Measurements from ENCODE around the gene NOS3.

Gene NOS3

DNA sequence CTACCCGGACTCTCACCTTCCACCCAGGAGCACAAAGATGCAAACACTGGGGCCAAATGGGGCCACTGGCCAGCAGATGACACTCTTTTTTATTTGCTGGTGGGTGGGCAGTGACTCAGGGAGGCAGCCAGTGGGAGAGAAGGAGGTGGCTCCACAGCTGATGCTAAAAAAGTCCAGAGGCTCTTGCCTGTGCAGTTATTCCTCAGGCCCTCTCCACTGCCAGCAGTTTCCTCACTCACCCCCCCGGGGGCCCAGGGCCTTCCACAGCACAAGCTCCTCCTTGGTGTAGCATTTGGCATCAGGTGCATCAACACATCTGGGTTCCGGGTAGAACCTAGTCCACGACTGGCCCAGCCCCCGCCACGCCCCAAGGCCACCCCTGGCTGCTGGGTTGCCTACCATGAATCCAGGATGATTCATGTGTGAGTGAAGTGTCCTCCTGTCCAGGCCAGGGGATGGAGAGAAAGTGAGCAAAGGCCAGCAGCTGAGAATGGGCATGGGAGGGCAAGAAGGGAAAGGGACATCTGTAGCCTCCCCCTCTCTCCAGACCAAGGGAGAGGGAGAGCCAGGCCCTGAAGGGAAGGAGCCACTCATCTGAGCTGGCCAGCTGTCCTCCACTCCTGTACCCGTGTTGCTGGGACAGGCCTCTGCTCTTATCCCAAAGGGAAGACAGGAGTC lies 11.0 kb upstream of the NOS3 start:
- DNase-seq (ENCODE audit: low spot score) = no peak

DNA sequence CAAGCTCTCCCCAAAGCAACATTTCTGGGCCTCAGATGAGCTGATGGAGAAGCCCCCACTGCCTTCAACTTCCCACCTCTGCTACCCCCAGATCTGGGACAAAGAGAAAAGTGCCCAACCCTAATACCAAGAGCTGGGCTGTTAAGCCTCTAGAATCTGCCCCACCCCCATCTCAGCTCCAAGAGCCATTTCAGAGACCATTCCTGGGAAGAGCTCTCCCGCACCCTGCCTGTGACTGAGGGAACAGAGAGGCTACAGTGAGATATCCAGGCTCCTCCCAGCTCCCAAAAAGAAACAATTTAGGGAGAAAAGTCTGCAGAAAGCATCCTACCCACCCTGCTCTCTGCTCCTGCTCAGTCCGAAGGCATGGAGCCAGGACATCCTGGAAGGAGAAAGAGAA lies 10.2 kb upstream of the NOS3 start:
- DNase-seq (ENCODE audit: low spot score) = no peak

DNA sequence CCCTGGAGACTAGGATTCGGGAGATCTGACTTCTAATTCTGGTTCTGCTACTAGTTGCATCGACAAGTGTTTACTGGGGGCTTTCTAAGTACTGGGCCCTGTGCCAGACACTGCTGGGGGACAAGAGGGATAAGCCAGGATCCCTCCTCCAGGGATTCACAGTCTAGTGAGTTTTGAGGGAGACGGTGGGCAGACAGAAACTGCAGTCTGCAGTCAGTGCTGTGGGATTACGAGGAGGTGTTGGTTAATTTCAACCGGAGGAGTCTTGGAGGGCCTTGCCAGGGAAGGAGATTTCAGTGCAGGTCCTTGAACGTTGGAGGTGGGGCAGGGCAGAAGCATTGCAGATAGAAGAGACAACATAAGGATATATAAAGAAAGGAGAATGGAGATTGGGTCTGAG lies 9.2 kb upstream of the NOS3 start:
- DNase-seq (ENCODE audit: low spot score) = peak; percentile 68

DNA sequence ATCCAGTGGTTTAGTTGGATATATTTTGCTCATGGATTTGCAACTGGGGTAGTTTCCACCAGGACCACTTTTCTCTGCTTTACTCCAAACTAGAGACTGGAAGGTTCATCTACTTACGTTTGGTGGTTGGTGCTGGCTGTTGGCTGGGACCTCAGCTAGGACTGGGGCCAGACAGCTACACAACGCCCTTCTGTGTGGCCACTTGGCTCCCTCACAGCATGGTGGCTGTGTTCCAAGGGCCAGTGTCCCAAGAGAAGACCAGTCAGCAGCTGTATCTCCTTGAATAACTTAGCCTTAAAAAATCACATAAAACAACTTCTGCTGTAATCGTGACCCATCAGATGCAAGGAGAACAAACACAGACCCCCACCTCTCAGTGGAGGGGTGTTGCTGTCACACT lies 8.5 kb upstream of the NOS3 start:
- DNase-seq (ENCODE audit: low spot score) = no peak

DNA sequence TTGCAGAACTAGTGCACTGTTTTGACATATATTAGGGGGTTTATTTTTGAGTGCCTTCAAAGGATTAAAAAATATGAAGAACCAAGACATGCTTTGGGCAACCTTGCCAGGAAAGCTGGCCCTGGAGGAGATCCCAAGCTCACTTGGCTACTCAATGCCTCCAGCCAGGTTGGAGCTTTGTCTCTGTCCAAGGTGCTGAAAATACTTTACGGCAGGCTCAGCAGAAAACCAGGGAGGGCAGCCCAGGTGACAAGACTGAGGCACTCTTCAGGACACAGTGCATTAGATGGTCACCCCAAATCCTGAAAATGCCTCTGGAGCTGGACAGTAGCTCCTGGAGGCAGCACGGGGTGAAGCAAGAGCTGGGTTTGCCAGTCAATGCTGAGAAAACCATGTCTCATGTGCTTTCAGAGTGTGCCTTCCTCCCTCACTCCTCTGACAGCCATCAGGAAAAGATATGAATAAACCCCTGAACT lies 6.9 kb upstream of the NOS3 start:
- no peak for DNase-seq (ENCODE audit: low spot score)

DNA sequence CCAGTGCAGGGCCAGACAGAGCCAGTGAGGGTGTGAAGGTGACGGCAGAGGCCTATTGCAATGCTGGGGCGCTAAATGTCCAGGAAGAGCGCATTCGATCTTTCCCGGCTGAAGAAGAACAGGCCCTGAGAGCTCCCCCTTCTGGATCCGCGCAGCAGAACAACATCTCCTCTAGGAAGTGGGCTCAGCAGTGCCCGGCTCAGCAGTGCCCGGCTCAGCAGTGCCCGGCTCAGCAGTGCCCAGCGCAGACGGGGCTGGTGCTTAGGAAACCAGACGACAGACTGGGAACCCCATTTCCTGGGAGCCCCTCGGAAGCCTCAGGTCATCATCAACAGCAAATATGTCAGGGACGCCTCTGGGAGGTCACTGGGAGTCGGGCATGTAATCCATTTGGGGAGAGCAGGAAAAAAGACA lies 4.7 kb upstream of the NOS3 start:
- peak; percentile 79 for DNase-seq (ENCODE audit: low spot score)

DNA sequence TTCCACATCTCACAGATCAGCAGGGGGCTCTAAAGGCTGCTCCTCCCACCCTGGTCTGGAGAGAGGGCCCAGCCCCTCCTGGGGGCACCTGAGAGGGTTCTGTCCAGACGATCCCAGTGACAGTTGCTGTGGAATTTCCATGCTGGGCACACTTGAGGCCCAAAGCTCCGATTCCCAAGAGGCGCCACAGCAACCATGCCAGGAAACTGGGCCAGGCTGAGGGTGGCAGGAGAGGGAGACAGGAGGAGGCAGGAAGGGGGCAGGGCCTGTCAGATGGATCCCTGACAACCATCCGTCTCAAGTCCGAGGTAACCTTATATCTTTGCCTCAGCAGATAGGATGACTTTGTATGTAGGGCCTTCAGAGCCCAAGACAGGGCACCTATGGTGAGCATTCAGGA lies 4.3 kb upstream of the NOS3 start:
- no peak for DNase-seq (ENCODE audit: low spot score)

DNA sequence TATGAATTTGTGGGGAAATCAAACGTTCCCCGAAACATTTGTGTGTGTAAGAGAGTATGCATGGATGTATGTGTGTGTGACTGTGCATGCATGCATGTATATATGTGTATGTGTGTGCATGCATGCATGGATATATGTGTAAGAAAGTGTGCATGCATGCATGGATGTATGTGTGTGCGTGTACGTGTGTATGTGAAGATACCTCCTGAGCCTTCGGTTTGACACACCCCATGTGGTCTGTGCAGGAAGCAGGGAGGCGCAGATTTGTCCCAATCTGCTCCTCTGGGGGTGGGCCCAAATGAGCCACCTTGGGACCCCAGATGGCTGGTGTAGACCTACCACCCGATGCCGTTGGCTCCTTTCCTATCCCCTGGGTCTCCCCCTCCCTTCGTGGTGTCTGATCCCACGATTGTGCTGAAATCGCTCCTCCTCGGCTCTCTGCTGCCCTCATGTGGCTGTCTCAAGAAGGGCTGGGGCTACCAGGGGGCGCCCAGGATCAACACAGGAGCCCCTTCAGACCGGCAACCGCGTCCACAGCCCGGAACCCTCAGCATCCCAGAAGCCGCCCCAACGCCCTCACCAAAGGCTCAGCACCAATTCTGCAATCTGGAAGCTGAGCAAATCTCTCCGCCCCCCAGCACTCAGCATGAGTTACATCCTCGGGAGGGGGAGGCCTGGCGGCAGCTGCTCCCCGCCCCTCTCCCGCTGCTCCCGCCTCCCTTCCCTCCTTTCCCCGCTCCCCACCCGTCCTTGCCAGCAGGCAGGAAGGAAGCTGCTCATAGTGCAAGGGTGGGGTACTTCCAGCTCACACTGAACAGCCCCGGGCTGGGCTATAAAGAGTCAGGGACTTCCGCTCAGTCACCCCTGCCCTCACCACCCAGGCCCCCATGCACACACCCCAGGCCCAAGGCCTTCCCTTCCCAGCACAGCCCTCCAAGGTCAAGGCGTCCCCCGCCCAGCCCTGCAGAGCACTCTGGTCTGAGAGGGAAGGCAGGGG lies 2.3 kb upstream of the NOS3 start:
- peak; percentile 89 for DNase-seq (ENCODE audit: low spot score)

DNA sequence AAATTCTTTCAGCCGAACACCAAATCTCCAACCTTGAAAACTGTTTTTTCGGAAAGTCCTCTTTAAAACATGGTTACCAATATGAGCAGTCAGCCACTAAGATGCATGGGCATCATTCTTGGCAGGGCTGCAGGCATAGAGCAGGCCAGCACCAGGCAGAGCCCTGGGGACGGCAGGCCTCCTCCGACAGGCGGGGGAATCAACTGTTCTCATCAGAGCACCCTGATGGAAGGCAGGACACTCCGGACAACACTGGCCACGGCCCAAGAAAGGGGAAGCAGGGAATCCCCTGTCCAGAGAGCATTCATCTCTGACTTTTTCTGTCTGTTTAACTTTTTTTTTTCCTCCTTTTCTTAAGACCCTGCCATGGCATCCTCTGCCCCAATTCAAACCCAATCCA lies 1.4 kb upstream of the NOS3 start:
- no peak for DNase-seq (ENCODE audit: low spot score)

DNA sequence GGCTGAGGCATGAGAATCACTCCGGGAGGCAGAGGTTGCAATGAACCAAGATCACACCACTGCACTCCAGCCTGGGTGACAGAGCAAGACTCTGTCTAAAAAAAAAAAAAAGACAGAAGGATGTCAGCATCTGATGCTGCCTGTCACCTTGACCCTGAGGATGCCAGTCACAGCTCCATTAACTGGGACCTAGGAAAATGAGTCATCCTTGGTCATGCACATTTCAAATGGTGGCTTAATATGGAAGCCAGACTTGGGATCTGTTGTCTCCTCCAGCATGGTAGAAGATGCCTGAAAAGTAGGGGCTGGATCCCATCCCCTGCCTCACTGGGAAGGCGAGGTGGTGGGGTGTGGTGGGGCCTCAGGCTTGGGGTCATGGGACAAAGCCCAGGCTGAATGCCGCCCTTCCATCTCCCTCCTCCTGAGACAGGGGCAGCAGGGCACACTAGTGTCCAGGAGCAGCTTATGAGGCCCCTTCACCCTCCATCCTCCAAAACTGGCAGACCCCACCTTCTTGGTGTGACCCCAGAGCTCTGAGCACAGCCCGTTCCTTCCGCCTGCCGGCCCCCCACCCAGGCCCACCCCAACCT lies 1.3 kb downstream of the NOS3 start:
- DNase-seq (ENCODE audit: low spot score) = no peak

DNA sequence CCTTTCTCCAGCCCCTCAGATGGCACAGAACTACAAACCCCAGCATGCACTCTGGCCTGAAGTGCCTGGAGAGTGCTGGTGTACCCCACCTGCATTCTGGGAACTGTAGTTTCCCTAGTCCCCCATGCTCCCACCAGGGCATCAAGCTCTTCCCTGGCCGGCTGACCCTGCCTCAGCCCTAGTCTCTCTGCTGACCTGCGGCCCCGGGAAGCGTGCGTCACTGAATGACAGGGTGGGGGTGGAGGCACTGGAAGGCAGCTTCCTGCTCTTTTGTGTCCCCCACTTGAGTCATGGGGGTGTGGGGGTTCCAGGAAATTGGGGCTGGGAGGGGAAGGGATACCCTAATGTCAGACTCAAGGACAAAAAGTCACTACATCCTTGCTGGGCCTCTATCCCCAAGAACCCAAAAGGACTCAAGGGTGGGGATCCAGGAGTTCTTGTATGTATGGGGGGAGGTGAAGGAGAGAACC lies 2.1 kb downstream of the NOS3 start:
- DNase-seq (ENCODE audit: low spot score) = peak; percentile 75

DNA sequence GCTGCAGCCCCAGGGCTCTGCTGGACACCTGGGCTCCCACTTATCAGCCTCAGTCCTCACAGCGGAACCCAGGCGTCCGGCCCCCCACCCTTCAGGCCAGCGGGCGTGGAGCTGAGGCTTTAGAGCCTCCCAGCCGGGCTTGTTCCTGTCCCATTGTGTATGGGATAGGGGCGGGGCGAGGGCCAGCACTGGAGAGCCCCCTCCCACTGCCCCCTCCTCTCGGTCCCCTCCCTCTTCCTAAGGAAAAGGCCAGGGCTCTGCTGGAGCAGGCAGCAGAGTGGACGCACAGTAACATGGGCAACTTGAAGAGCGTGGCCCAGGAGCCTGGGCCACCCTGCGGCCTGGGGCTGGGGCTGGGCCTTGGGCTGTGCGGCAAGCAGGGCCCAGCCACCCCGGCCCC lies 2.7 kb downstream of the NOS3 start:
- no peak for DNase-seq (ENCODE audit: low spot score)

DNA sequence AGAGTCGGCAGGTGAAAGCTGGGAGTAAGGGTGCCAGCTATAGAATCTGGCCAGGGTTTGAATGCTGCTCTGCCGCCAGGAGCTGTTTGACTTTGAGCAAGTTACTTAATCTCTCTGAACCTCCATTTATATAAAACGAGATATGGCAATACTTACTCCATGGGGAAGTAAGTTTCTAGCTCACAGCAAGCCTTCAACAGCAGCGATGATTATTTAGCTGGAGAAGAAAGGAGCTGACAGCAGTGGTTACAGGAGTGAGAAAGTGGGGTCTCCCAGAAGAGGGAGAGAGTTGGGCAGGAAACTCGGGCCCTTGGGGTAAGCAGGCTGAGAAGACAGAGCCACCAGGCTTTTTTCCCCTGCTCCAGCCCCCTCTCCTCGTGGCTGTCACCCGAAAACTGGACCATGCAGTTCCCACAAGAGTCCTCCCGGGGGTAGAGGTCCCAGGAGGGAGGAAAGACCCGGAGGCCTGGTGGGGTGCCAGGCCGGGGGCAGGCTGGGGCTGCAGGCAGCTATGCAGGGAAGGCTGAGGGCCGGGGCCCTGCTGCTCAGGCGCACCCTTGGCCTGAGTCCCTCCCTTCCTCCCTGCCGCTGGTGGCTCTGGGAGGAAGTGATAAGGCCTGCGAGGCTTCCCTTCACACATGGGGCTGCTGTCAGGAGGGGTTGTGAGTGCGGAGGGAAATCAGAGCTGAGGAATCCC lies 3.5 kb downstream of the NOS3 start:
- DNase-seq (ENCODE audit: low spot score) = no peak

DNA sequence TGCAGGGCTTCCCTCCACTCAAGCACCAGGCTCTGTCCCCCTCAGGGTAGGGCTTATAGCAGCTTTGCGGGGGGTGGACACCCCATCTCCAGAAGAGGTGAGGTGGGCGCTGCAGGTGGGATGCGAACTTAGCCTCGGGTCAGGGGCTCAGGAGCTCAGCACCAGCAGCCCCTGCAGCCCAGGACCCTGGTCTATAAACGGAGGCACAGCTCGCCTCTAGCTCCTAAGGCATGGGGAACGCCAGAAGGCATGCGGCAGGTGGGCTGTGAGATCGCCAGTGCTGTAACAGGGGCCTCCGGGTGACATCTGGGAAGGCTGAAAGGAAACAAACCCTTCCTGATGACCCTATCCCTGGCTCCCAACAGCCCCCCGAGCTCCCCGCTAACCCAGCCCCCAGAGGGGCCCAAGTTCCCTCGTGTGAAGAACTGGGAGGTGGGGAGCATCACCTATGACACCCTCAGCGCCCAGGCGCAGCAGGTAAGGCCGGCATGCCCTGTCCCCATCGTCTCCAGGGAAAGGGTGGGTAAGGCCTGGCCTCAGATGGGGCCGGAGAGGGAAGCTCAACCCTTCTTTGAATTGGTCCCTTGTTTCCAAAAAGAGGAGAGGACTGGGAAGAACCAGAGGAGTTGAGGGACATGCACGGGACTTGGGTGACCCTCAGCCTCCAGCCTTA lies 4.2 kb downstream of the NOS3 start:
- no peak for DNase-seq (ENCODE audit: low spot score)

DNA sequence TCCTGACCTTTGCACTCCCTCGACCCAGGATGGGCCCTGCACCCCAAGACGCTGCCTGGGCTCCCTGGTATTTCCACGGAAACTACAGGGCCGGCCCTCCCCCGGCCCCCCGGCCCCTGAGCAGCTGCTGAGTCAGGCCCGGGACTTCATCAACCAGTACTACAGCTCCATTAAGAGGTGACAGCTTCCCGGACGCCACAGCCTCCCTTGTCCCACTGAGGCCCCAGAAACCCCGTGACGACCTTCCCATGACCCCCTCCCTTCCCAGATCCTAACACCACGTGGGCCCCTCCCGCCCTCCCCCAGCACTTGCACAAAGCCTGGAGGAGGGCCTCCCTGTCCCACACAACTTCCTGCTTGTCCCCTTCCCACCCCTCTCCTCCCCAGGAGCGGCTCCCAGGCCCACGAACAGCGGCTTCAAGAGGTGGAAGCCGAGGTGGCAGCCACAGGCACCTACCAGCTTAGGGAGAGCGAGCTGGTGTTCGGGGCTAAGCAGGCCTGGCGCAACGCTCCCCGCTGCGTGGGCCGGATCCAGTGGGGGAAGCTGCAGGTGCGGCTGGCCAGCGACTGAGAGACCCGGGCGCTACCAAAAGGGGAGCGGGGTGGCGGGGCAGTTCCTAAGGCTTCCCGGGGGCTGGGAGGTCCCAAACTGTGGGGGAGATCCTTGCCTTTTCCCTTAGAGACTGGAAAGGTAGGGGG lies 5.7 kb downstream of the NOS3 start:
- no peak for DNase-seq (ENCODE audit: low spot score)

DNA sequence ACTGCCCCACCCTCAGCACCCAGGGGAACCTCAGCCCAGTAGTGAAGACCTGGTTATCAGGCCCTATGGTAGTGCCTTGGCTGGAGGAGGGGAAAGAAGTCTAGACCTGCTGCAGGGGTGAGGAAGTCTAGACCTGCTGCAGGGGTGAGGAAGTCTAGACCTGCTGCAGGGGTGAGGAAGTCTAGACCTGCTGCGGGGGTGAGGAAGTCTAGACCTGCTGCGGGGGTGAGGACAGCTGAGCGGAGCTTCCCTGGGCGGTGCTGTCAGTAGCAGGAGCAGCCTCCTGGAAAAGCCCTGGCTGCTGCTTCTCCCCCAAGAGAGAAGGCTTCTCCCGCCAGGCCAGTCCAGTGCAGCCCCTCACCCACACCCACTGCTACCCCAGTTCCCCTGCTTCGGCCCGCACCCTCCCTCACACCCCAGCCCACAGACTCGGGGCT lies 6.3 kb downstream of the NOS3 start:
- no peak for DNase-seq (ENCODE audit: low spot score)

DNA sequence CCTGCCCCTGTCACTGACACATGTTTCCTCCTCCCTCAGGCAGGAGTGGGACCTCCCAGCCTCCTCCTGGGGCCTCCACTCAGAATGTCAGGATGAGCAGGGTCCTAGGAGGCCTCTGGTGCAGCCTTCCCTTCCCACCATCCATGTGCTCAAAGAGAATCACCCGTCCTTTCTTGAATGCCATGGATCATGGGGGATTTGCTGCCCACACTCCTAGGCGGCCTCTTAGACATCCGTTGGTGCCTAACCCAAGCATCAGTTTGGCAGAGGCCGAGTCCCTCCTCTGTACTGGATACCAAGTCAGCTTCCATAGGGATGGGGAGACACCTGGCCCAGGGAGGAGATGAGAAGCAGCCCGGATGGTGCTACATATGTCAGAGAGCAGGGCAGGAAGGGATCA lies 7.0 kb downstream of the NOS3 start:
- no peak for DNase-seq (ENCODE audit: low spot score)

DNA sequence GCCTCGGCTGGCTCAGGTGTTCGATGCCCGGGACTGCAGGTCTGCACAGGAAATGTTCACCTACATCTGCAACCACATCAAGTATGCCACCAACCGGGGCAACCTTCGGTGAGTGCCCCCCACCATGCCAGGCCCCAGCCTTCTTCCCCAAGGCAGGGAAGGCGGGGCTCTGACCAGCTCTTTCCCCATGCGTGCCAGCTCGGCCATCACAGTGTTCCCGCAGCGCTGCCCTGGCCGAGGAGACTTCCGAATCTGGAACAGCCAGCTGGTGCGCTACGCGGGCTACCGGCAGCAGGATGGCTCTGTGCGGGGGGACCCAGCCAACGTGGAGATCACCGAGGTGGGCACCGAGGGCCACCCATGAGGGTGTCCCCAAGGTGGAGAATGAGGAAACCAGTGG lies 7.5 kb downstream of the NOS3 start:
- DNase-seq (ENCODE audit: low spot score) = no peak

DNA sequence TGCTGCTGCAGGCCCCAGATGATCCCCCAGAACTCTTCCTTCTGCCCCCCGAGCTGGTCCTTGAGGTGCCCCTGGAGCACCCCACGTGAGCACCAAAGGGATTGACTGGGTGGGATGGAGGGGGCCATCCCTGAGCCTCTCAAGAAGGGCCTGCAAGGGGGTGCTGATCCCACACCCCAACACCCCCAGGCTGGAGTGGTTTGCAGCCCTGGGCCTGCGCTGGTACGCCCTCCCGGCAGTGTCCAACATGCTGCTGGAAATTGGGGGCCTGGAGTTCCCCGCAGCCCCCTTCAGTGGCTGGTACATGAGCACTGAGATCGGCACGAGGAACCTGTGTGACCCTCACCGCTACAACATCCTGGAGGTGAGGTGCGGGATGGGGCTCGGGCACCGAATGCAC lies 8.2 kb downstream of the NOS3 start:
- no peak for DNase-seq (ENCODE audit: low spot score)

DNA sequence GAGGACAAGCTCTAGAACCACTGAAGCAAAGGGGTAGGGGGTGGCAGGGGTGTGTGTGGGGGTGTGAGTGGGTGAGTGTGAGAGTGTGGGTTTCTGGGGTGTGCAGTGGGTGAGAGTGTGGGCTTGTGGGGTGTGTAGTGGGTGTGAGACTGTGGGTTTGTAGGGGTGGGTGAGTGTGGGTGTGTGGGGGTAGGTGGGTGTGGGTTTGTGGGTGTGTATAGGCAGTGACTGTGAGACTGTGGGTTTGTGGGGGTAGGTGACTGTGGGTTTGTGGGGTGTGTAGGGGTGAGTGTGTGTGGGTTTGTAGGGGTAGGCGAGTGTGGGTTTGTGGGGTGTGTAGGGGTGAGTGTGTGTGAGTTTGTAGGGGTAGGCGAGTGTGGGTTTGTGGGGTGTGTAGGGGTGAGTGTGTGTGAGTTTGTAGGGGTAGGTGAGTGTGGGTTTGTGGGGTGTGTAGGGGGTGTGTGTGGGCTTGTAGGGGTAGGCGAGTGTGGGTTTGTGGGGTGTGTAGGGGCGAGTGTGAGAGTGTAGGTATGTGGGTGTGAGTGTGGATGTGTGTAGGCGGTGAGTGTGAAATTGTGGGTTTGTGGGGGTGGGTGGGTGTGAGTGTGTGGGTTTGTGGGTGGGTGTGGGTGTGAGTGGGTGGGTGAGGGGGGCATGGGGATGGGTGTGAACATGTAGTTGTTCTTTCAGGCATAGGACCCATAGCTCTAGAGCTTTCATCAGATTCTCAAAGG lies 8.8 kb downstream of the NOS3 start:
- DNase-seq (ENCODE audit: low spot score) = no peak
